ENCODE data around the gene FRMD5. TPM values are rescaled to one million over a fixed set of nuclear protein-coding genes. Genes with fewer than 3 reads are reported as not detected.

The FRMD5 gene
- total RNA-seq, 1 donor from 2014 or later = 3.0 TPM

DNA sequence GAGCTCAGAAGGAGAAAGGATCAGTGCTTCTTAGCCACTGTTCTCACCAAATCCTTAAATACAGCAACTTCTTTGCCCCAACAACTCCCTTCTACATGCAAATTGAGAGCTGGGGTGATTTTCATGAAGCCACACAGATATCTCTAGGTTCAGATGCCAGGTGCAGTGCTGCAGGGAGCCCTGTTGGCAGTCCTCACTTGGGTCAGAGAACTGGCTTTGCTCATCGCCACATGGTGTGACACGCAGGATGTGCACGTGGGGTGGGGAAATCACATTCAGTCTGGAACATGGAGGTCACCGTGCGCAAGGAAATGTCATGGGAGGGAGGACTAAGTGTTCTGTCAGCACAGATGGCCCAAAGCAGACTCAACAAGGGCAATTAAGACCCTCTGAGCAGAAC, 264.5 kb downstream of the FRMD5 start:
- no peak overlapping the region for H3K4me3 ChIP-seq (ENCODE audit: low read depth, low read length)
- no peak for DNase-seq (ENCODE audit: low read depth)
- TF ChIP-seq, protein P1, sequence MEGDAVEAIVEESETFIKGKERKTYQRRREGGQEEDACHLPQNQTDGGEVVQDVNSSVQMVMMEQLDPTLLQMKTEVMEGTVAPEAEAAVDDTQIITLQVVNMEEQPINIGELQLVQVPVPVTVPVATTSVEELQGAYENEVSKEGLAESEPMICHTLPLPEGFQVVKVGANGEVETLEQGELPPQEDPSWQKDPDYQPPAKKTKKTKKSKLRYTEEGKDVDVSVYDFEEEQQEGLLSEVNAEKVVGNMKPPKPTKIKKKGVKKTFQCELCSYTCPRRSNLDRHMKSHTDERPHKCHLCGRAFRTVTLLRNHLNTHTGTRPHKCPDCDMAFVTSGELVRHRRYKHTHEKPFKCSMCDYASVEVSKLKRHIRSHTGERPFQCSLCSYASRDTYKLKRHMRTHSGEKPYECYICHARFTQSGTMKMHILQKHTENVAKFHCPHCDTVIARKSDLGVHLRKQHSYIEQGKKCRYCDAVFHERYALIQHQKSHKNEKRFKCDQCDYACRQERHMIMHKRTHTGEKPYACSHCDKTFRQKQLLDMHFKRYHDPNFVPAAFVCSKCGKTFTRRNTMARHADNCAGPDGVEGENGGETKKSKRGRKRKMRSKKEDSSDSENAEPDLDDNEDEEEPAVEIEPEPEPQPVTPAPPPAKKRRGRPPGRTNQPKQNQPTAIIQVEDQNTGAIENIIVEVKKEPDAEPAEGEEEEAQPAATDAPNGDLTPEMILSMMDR (conservative IDR thresholded peaks at IDR 0.05; ENCODE audit: low read depth, low read length) = no peak

DNA sequence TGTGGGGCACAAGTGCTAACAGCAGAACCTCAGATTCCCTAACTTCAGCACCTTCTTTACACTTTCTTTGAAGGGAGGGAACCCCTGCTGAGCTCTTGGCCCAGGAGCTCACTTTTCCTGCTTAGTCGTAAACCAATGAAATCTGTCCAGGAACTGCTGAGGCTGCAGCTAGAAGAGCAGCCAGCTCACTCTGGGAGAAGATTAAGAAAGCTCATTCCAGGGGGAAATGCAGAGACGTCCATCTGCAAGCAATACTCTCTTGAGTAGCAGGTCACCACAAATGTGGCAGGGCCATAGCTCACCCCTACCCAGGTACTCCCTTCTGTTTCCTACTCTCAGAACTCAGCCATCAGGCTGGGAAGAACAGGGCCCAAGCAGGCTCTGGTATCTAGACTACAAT, 265.0 kb downstream of the FRMD5 start:
- H3K4me3 ChIP-seq (ENCODE audit: low read depth, low read length) = no peak overlapping the region
- no peak for DNase-seq (ENCODE audit: low read depth)
- TF ChIP-seq, protein P1 (conservative IDR thresholded peaks at IDR 0.05; ENCODE audit: low read depth, low read length) = no peak

DNA sequence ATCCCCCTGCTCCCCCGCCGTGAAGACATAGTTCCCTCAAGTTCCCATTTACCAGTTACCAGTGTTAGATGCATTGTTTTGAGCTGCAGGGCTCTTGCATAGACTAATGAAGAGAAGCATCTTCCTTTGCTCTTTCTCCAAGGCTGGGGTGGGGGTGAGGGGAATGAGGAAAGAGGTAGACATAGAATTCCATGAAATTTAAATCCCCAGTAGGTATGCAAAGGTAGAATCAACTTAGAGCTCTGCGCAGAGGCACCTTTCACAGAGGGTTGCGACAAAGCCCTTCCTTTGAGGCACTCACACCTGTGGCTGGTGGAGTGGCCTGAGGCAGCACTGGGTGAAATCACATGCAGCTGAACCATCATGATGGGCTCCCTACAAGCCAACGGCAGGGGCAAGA, 266.9 kb downstream of the FRMD5 start:
- TF ChIP-seq, protein P1 (conservative IDR thresholded peaks at IDR 0.05; ENCODE audit: low read depth, low read length) = no peak
- no peak overlapping the region for H3K4me3 ChIP-seq (ENCODE audit: low read depth, low read length)
- no peak for DNase-seq (ENCODE audit: low read depth)

DNA sequence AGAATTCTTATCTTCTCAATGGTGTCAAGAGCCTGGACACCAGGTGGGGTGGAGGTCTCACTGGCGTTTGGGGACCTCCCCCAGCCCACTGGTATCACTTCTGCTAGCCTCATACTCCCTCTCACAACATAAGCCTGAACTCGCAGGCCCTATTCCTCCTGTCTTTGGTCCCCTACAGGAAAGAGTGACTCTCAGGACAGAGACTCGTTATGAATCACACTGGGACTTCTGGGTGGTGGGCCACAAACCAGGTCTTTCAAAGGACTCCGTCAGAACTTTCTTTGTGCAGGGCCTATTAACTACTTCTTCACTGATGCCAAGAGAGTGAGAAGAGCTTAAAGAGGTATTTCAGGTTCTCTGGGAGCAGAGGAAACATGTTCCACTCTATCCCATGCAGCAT, 267.9 kb downstream of the FRMD5 start:
- no peak for DNase-seq (ENCODE audit: low read depth)
- TF ChIP-seq, protein P1 (conservative IDR thresholded peaks at IDR 0.05; ENCODE audit: low read depth, low read length) = no peak
- H3K4me3 ChIP-seq (ENCODE audit: low read depth, low read length) = no peak overlapping the region

DNA sequence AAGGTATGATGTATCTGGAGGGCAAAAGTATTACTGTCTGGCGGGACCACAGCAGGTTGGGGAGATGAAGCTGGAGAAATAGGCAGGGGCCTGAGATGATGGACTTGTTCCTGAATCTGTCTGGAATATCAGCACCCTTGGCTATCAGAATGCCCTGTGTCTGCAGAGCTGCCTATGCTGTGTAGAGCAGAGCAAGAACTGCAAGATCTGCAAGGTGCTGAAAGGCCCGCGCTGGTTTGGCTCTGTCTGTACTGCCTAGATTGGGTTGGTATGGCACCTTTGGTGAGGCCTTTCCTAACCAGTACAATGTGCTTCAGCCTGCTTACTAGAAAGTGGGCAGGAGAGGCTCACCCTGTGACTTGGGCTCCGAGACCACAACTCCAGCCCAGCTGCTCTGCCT, 271.5 kb downstream of the FRMD5 start:
- TF ChIP-seq, protein P1 (conservative IDR thresholded peaks at IDR 0.05; ENCODE audit: low read depth, low read length) = no peak
- H3K4me3 ChIP-seq (ENCODE audit: low read depth, low read length) = no peak overlapping the region
- DNase-seq (ENCODE audit: low read depth) = no peak

DNA sequence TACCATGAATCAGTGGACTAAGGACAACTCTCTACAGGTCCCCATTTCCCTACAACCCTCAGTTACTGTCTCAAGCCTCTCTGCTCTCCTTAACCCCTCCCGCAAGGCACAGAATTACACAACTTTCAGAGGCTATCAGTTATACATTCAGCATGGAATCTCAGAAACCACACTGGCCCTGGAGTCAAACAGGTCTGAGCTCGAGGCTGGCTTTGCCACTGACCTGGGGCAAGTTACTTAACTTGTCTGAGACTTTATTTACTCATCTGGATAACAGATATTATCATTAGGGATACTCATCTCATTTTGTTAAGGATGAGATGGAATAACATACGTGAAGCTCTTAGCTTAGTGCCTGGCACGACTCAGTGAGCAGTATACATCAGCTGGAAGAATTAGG, 273.1 kb downstream of the FRMD5 start:
- no peak overlapping the region for H3K4me3 ChIP-seq (ENCODE audit: low read depth, low read length)
- TF ChIP-seq, protein P1 (conservative IDR thresholded peaks at IDR 0.05; ENCODE audit: low read depth, low read length) = no peak
- DNase-seq (ENCODE audit: low read depth) = no peak

DNA sequence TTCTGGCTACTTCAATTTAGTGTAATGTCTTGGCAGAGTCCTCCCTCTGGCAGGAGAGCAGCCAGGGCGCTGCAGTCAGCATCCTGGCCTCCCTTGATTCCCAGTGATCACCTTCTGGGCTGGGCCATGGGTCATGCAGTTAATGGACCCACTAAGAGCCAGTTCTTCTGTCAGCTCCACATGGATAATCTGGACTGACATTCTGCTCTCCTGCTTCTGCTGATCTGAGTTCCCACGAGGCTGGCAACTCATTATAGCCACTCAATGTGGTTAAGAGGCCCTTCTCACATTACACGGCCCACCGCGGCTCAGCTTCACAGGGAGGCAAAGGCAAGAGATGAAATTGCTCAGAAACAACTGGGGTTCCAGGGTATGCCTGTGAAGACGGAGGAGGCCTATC, 274.3 kb downstream of the FRMD5 start:
- TF ChIP-seq, protein P1 (conservative IDR thresholded peaks at IDR 0.05; ENCODE audit: low read depth, low read length) = no peak
- H3K4me3 ChIP-seq (ENCODE audit: low read depth, low read length) = no peak overlapping the region
- no peak for DNase-seq (ENCODE audit: low read depth)
